ENCODE results near the gene IFNGR2. TPM values are rescaled to one million over a fixed set of nuclear protein-coding genes. Genes with fewer than 3 reads are reported as not detected.

IFNGR2 gene
- total and polyA plus RNA-seq, 2 of the 4 experiments (the other 2 are of a cell fraction): 66.0 to 73.8 TPM

- in situ Hi-C loops (cut with MboI; ENCODE audit: low sequenced_read_pairs) (no loop called here), dilution Hi-C loops (cut with HindIII; ENCODE audit: low sequenced_read_pairs, unreplicated experiment) (no loop called here), intact Hi-C loops (cut with micrococcal nuclease) (no loop called here)
- 0 out of 2 replicates have a peak, but pooled peaks cover 5% of the 10 kb centered on the region for H4K20me1 ChIP-seq (ENCODE audit: insufficient read depth, low read length)
- no peak overlapping the region for H2AK9ac ChIP-seq (replicated peaks; ENCODE audit: low read depth, low read length, poor library complexity)
- H2BK120ac ChIP-seq (ENCODE audit: low read depth, low read length): no peak overlapping the region
- WGBS, 2 experiments (ENCODE audit: extremely low coverage in 2 of 2, insufficient read length in 1 of 2): no CpG with 5 or more reads among the region's 9 CpGs
- peak overlapping the region; percentile 58; the same call in 1 of the 2 replicates for H3K23ac ChIP-seq (ENCODE audit: low read depth, low read length)
- CTCF ChIA-PET: no interaction called here
- no peak for DNase-seq
- no peaks in the 10 kb centered on the region for H3K27me3 ChIP-seq (ENCODE audit: control insufficient read depth, insufficient read depth, low read length)
- peaks cover 6 to 33% of the 10 kb centered on the region in 2 experiments for H3K79me1 ChIP-seq (ENCODE audit: low read depth in 1 of 2, low read length in 2 of 2)
- H3K18ac ChIP-seq (ENCODE audit: low read depth, low read length): no peak overlapping the region
- no peak overlapping the region for H4K8ac ChIP-seq (ENCODE audit: low read depth in 2 of 2, low read length in 2 of 2)
- H3K14ac ChIP-seq (replicated peaks; ENCODE audit: low read depth, low read length): peak overlapping the region; percentile 87; the same call in 1 of the 2 replicates
- no peak for ATAC-seq (ENCODE audit: low read depth)
- no peak overlapping the region for H2BK20ac ChIP-seq (ENCODE audit: low read depth, low read length)
- no peak overlapping the region for H3K27ac ChIP-seq (ENCODE audit: insufficient read depth, low read length)
- POLR2A ChIA-PET (ENCODE audit: unreplicated experiment): no interaction called here
- no peak overlapping the region for H2BK5ac ChIP-seq (ENCODE audit: low read depth, low read length, poor library complexity, severe bottlenecking)
- TF ChIP-seq ELK1 (IDR thresholded peaks at IDR 0.05; ENCODE audit: borderline replicate concordance, low read depth, low read length) (no peak), CEBPB (IDR thresholded peaks at IDR 0.05; ENCODE audit: low read depth, low read length) (no peak), MXI1 (IDR thresholded peaks at IDR 0.05; ENCODE audit: borderline replicate concordance, low read depth, low read length) (no peak), BHLHE40 (IDR thresholded peaks at IDR 0.05; ENCODE audit: low read depth, low read length) (no peak)
- H3K9me1 ChIP-seq (ENCODE audit: insufficient read depth, low read length): peaks cover 7% of the 10 kb centered on the region; the same call in 1 of the 2 replicates
- H3K36me3 ChIP-seq (ENCODE audit: control insufficient read depth, insufficient read depth, low read length): 0 out of 2 replicates have a peak, but pooled peaks cover 2% of the 10 kb centered on the region
- no peak overlapping the region for H4K5ac ChIP-seq (ENCODE audit: low read depth, low read length)
- peak overlapping the region; percentile 90 for H3K4me3 ChIP-seq (ENCODE audit: insufficient read depth, low read depth, low read length)
- H2AK5ac ChIP-seq (ENCODE audit: low read depth, low read length): no peak overlapping the region
- H3K9ac ChIP-seq (ENCODE audit: low read depth, low read length): peak overlapping the region; percentile 90; the same call in 1 of the 2 replicates
- no peak overlapping the region for H4K91ac ChIP-seq (ENCODE audit: insufficient read depth, low read depth, low read length)
- BruUV-seq (replicated peaks): no TSS peak
- H3K4me2 ChIP-seq (ENCODE audit: low read depth, low read length): peak overlapping the region; percentile 92
- H2BK15ac ChIP-seq (ENCODE audit: low read depth, low read length): no peak overlapping the region
- H3K4ac ChIP-seq (ENCODE audit: low read depth, low read length): 0 out of 2 replicates have a peak overlapping the region, but pooled peaks have one; percentile 60
- H2AFZ ChIP-seq (replicated peaks; ENCODE audit: low read length, poor library complexity): peak overlapping the region; percentile 4
- H3K56ac ChIP-seq (ENCODE audit: extremely low read depth, insufficient read depth, low read length): no peak overlapping the region
- peaks cover 1% of the 10 kb centered on the region; the same call in 1 of the 2 replicates for H3K9me3 ChIP-seq (ENCODE audit: control insufficient read depth, insufficient read depth, low read length)
- 0 out of 2 replicates have a peak, but pooled peaks cover 2% of the 10 kb centered on the region for H3K4me1 ChIP-seq (ENCODE audit: control insufficient read depth, insufficient read depth, low read length)
Measured at GRCh38 chr21:33478182-33478581, 75.0 kb downstream of the IFNGR2 start.
